Dermis microvascular lymphatic vessel endothelial cell (primary cell): ENCODE results near the gene PSMD9. TPM values are rescaled to one million over a fixed set of nuclear protein-coding genes. Genes with fewer than 3 reads are reported as not detected.
A peak's percentile ranks its signal among the peaks of the same experiment; 100 is the strongest.
"Not testable (repeated sequence)": the region's sequence is repeated elsewhere in the genome, so short reads cannot be mapped to it uniquely, and the experiment has no call there.

Experiments used
- DNase-seq, 2 donors: peaks; one replicate each; pipeline versions ENCODE4 v3.0.0 to v3.0.0-alpha.2; 2010; ENCODE audit warnings: low read depth in 2 of 2
- total RNA-seq: library from RNA; depleted of rRNA; stranded (reverse); fragments of >200 nt; gene quantifications from 2 replicates; pipeline ENCODE4 v1.2.1, GENCODE V29; 2014

The PSMD9 gene, protein sequence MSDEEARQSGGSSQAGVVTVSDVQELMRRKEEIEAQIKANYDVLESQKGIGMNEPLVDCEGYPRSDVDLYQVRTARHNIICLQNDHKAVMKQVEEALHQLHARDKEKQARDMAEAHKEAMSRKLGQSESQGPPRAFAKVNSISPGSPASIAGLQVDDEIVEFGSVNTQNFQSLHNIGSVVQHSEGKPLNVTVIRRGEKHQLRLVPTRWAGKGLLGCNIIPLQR
- total RNA-seq, result 64.4 and 71.4 TPM in 2 replicates

DNA sequence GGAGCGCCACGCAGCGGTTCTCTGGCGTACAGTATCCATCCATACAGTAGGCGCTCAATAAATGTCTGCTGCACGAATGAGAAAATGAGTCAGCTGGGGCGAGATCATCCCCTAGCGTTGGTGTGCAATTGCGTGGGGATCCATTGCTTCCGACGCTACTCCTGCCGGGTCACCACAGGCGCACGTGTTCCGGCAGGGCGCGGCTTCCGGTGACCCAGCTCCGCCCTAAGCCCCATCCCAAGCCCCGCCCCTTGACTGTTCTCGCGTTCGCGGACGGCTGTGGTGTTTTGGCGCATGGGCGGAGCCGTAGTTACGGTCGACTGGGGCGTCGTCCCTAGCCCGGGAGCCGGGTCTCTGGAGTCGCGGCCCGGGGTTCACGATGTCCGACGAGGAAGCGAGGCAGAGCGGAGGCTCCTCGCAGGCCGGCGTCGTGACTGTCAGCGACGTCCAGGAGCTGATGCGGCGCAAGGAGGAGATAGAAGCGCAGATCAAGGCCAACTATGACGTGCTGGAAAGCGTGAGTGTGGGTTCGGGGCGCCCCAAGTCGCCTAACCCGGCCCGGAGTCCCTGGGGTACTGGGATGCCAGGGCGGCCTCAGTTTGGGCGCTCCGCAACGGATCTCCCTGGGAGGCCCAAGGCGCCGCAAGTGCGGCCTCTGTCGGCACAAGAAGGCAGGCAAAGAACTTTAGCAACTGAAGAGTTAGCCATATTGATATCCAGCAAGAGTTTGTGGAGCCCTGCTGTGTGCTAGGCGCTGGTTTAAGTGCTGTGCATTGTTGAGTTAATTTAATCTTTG lies at the start of gene PSMD9:
TSS of gene PSMD9 (plus strand) at position 313 of the 796 bp plus-strand sequence. CDS start at position 380, 67 bp downstream.
- DNase-seq, result peak; percentile 90 to 96

DNA sequence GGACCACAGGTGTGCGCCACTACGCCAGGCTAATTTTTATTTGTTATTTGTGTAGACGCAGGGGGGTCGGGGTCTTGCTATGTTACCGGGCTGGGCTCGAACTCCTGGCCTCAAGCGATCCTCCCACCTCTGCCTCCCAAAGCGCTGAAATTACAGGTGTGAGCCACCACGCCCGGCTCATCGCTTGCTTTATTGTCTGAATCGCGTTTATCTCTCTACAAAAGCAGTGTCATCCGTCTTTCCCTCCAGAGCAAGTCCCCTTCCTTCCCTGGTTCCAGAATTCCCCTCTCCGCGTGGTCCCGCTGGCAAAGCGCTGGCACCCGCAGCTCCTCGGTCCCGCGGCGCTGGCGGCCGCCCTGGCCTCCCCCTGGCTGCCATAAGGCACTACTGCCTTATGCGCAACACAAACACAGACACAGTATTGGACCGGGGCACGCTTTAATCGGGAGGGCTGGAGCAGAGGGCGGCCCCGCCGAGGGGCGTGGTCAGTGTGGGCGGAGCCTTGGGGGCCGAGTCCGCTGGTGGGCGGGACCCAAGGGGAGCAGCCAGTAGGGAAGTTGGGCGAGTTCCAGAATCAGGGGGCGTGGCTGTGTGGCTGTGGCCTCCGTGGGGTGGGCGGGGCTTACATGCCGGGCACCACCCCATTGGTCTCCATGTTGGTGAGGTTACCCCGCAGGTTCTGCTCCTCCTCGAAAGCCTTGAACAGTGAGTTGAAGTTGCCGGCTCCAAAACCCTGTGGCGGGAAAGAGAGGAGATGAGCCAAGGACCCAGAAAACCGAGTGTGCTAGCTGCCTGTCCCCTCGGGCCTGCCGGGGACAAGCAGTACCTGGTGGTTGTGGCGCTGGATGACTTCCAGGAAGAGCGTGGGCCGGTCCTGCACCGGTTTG lies 49.2 kb upstream of the PSMD9 start:
- DNase-seq, result peak; percentile 94 to 98

DNA sequence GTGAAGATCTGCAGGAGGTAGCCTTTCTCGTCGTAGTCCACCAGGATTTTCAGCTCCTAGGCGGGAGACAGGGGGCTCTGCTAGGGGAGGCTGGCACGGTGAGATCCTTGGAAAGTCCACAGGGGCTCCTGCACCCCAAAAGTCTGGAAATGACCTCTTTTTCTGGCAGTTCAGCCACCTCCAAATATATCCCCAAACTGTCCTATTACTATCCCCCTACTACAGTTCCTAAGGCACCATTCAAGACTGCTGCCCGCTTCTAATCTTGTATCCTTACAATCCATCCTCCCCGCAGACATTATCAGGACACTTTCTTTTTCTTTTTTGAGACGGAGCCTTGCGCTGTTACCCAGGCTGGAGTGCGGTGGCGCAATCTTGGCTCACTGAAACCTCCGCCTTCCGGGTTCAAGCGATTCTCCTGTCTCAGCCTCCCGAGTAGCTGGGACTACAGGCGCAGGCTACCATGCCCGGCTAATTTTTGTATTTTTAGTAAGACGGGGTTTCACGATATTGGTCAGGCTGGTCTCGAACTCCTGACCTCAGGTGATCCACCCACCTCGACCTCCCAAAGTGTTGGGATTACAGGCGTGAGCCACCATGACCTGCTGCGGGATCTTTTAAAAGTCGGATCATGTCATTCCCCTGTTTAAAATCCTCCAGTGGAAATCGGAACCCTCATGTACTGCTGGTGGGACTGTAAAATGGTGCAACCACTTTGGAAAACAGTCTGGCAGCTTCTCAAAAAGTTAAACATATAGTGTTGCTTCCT lies 48.4 kb upstream of the PSMD9 start:
- no peak for DNase-seq

DNA sequence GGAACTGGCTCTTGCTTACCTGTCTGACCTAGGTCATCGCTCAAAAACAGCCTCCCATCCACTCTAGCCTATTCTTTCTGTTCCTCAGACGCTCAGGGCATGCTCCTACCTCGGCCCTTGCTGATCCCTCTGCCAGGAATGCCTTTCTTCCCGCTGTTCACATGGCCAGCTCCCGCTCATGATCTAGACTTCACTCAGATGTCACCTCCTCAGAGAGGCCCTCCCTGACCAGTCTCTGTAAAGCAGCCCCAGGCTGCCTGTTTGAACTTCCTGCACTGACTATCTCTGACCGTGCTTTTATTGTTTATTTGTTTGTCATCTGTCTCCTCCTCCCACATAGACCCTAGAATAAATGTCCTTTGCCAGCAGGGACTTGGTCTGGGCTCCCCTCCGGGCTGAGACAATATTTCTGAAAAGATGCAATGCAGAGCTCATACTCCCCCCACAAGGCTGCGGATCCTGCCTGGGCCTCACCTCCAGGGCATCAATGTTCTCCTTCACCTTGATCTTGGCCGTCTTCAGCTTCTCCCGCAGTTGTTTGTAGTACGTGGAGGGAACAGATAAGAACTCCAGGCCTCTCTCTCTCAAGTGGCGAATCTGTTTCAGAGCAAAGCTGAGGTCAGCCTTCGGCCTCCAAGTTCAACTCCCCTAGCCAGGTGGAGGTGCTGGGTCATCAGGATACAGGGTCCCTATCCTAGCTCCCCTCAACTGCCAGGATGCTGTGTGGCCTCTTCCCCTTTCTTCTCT lies 45.2 kb upstream of the PSMD9 start:
- no peak for DNase-seq

DNA sequence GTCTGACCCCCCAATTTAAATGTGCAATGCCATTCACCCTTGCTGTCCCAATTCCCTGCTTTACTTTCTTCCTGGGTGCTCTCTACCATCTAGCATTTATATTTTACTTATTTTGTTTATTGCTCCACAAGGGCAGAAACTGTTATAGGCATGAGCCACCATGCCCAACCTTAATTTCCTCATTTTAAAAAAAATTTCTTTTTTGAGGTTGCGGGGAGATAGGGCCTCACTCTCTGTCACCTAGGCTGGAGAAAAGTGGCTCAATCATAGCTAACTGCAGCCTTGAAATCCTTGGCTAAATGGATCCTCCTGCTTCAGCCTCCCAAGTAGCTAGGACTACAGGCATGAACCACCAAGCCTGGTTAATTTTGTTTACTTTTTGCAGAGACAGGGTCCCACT lies 42.9 kb upstream of the PSMD9 start:
- no peak for DNase-seq

DNA sequence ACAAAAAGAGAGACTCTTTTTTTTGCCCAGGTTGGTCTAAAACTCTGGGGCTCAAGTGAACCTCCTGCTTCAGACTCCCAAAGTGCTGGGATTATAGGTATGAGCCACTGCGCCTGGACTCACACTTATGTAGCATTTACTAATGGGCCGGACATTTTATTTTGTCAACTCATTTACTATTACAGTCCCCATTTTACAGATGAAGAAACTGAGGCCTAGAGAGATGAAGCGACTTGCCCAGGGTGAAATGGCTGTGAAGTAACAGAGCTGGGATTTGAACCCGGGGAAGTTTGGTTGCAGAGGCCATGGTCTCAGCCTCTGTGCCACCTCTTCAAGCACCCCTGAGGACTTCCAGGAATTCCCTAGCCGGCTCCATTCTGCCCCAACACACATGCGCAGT lies 39.4 kb upstream of the PSMD9 start:
- no peak for DNase-seq

DNA sequence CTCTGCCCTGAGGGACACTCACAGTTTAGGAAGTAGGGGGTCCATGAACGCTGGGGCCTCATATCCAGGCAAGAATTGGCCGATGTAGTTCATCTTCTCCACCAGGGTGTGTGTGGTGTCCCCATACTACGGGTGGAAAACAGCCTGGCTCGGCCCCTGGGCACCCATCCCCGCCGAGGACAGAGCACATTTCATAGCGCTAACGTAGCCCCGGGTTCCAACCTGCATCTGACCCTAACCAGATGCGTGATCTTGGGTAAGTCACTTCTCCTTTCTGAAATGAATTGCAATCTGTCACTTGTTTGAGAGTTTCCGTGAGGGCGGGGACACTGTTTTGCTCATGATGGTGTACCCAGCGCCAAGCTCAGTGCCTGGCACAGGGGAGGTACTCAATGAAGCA lies 38.9 kb upstream of the PSMD9 start:
- no peak for DNase-seq

DNA sequence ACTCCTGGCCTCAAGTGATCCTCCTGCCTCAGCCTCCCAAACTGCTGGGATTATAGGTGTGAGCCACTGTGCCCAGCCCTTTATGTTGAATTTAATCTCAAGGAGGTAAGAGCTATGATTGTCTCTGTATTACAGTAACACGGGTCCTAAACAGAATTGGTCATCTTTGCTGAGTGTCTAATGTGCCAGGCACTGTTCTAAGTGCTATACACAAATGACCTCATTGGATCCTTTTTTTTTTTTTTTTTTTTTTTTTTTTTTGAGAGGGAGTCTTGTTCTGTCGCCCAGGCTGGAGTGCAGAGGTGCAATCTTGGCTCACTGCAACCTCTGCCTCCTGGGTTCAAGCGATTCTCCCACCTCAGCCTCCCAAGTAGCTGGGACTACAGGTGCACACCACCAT lies 36.2 kb upstream of the PSMD9 start:
- DNase-seq, result not testable (repeated sequence)

DNA sequence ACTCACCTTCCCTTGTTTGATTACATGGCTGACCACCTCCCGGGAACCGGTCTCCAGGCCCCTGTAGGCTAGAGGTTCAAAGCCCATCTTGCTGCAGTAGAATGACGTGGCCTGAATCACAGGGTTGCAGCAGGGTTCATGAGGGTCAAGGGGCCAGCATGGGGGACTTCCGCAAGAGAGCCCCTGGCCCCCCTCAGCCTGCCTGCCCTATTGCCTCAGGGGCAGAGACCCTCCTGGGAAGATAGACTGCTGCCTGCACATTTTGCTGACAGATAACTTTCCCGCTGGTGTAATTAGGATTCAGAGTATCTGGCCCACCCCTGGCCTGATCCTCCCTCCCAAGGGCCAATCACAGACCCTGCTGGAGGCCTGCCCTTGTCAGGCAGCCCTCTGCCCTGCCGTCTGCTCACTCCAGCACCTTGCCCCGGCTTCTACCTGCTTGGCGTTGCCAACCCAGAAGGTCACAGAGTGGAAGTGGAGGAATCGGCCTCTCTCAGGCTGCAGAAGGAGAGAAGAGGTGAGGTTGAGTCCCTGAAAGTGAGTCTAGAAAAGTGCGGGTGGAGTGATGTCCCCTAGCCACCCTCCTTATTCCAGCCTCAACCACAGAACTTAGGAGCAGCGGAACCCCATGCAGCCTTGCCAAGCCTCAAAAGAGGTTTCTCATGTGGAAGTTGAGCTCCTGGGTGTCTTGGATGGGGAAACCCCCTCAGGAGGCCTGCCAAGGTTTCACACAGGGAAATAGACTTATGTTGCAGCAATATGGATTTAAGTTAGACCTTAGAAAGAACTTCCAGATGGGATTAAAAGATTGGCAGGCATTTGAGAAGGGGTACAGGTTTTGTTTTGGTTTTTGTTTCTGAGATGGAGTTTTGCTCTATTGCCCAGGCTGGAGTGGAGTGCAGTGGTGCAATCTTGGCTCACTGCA lies 31.0 kb upstream of the PSMD9 start:
- no peak for DNase-seq

DNA sequence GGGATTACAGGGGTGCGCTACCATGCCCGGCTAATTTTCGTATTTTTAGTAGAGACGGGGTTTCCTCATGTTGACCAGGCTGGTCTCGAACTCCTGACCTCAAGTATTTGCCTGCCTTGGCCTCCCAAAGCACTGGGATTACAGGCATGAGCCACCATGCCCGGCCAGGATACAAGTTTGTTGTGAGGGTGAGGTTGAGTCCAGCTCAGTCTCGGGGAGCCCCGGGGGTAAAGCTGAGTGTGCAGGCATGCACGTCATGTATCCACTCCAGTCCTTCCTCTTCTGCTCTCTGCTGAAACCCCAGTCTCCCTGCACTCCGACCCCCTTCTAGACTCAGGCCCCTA lies 30.3 kb upstream of the PSMD9 start:
- DNase-seq, result no peak

DNA sequence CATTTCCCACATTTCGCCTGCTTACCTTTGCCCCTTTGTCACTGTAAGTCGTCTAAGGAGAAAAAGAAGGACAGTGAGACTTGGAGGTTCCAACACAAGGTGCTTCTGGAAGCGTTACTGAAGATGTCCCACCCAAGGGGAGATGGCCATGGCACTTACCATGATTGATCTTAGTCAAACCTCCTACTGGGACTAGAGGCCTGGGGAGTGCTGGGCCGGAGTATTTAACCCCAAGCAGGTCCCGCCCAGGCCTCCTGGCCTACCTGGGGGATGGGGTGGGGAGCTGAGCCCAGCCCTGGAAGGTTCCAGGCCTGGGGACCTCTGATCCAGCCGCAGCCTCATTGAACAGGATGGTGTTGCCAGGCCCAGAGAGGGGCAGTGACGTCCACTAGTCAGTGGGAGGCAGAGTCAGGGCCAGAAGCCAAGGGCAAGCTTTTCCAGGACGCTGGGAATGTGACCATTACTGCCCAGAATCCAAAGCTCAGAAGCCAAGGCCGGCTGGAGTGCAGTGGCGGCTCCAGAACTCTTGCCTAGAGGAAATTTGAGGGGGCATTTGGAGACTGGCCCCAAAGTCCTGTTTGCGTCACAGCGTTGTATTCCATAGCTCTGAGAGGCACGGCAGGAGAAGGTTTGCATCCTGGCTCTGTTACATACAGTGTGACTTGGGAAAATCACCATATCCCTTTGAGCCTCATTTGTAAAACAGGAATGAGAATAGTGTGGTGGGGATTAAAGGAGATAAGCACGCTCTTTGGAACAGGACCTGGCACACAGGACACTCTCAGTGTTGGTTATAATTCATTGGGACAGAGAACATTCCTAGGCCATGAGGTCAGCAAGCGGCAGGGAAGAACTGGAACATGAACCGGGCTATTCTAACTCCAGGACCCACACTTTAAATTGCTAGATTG lies 29.7 kb upstream of the PSMD9 start, which contains the start of gene HPD:
TSS of gene HPD (minus strand) at position 198 of the 911 bp plus-strand sequence. CDS start at position 162, 36 bp downstream.
- DNase-seq, result peak in 1 of 2 donors; percentile 12

DNA sequence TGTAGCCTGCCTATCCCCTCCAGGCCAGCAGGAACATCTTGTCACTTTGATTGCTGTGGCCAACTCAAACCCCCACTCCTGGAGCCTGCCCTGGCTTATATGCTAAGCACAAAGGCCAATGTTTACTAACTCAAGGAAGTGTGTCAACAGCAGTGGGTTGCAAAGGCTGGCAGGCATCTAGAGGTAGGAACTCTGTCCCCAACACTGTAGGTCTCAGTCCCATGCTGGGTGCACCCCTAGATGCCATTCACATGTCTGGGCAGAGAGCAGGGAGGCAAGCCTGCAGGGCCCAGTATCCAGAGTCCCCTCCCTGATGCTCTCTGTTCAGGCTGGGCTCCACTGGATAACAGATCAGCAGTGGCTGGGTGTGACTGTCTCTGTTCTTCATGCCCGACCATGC lies 28.3 kb upstream of the PSMD9 start:
- no peak for DNase-seq

DNA sequence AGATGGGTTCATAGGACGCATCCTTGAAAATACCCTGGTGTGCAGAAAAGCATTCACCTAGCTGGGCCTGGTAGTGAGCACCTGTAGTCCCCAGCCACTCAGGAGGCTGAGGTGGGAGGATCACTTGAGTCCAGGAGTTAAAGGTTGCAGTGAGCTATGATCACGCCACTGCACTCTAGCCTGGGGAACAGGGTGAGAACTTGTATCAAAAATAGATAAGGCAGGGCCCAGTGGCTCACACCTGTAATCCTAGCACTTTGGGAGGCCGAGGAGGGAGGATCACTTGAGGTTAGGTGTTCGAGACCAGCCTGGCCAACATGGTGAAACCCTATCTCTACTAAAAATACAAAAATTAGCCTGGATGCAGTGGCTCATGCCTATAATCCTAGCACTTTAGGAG lies 27.9 kb upstream of the PSMD9 start:
- DNase-seq, result not testable (repeated sequence)

DNA sequence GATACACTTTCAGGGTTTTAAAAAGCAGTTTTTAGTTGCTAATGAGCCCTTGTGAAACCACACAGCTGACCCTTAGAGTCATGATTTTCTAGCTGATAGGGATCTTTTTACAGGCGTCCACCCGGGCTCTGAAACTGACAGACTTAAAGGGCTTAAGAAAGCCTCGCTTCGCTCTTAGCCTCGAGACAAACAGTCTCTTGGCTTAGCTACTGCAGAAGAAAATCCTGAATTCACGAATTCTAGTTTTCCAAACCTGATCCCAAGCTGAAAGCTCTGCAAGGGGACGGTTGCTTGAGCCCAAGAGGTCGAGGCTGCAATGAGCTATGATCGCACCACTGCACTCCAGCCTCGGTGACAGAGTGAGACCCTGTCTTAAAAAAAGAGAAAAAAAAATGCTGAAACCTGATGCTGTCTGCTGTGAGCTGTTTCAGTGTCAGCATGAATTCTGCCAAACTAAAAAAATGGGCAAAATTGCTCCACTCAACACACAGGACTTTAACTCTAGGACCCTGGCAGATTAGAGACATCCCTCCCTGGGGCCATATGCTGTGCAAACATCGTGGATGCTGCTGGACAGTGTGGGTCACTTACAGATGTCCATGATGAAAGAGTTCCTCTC lies 26.8 kb upstream of the PSMD9 start:
- DNase-seq, result no peak

DNA sequence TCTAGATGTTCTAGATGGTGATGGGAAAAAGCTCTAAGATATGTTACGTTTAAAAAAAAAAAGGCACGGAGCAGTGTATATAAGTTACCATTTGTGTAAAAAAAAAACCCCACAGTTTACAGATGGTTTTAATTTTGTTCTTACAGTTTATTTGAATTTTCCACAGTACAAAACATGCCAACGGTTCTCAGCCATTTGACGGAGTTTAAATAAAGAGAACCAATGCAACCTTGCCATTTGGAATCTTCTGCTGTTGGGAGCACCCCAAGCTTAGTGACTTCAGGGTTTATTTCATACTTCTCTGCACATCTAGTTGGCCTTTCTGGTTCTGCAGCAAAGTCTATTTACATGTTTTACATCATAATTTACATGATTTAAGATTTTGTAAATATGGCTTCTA lies 22.3 kb upstream of the PSMD9 start:
- no peak for DNase-seq

DNA sequence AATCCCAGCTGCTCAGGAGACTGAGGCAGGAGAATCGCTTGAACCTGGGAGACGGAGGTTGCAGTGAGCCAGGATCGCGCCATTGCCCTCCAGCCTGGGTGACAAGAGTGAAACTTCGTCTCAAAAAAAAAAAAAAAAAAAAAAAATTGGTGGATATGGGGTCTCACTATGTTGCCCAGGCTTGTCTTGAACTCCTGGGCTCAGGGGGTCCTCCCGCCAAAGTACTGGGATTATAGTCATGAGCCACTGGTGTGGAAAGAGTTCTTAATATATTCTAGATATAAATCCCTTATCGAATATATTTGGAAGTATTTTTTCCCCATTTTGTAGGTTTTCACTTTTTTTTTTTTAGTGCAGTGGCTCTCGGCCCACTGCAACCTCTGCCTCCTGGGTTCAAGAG lies 19.4 kb upstream of the PSMD9 start:
- DNase-seq, result not testable (repeated sequence)

DNA sequence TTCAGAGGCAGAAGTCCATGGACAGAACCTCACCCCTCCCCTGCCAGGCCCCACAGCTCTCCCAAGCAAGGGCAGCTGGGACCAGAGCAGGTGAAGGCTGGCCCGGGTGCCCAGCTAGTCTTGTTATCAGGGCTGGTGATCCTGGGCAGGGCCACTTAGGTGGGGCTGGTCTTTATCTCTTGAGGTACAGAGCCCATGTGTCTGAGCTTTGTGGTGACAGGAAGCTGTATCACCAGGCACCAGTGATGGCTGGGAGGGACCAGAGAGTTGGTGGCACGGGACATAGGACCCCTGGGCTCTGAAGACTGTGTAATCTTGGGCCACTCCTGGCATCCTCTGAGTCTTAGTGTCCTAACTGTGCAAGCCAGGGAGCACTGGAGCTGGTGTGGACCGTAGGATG lies 17.1 kb upstream of the PSMD9 start:
- DNase-seq, result no peak
